22Rv1 (cell line): ENCODE data around the gene DLGAP3.

Experiments
- CTCF ChIP-seq: fragments of 450-650 bp; IDR thresholded peaks from 2 replicates; pipeline ENCODE4 v1.5.1; 2017; ENCODE audit warnings: mild to moderate bottlenecking
- ZFX ChIP-seq: fragments of 450-650 bp; IDR thresholded peaks from 2 replicates; pipeline ENCODE4 v1.6.1; 2017; ENCODE audit warnings: antibody characterized with exemption, borderline replicate concordance

GRCh38 chr1:34930702-34931071, 1.2 kb upstream of the DLGAP3 start:
- no peak for TF ChIP-seq CTCF
- TF ChIP-seq ZFX: no peak
